ENCODE measurements around the gene ACTN1. TPM values are rescaled to one million over a fixed set of nuclear protein-coding genes. Genes with fewer than 3 reads are reported as not detected.
A peak's percentile ranks its signal among the peaks of the same experiment; 100 is the strongest.

ACTN1 gene
- total RNA-seq, 1 donor from 2014 or later: 90.5 TPM

DNA sequence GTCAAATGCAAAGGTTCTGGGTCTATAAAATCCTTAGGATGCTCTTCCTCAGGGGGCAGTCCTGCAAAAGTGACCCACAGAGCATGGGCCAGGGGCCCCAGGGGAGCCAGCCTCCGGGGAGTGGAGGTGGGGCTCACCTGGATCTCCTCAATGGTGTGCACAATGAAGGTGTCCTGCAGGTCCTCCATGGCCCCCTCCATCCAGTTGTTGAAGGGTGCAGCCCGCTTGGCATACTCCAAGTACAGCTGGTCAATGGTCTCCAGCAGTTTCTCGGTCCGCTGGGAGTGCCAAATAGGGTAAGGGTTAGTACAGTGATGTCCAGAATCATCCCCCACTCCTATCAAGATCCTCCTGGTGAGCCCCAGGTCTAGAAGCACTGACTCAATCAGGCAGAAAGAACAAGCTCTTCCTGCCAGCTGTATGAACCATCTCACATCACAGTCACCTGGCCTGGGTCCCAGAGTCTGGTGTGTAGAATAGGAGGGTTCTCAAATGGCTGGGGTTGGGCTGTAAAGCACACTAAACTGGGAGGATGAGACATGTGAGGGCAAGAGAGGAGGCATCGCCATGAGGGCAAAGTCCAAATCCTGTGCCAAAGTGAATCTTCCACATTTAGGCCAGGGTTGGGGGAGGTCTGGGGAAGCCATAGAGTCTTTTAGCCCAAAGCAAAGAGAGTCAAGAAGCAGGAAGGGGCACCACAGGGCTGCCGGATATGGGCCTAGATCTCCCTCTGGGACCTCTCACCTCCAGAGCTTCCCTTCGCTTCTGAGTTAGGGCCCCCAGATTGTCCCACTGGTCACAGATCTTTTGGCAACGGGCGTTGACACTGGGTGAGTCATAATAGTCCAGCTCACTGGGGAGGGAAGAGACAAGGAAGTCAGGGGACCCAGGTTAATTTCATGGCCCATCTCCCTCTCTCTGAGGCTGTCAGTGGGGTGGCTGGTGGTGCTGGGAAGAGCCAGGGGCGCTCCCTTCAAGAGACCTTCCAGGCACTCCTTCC, 94.8 kb downstream of the ACTN1 start:
- DNase-seq: peak; percentile 68
- ATAC-seq: peak; percentile 88
- intact Hi-C loops (cut with micrococcal nuclease): no loop called here

- DNase-seq: no peak
- intact Hi-C loops (cut with micrococcal nuclease): no loop called here
These were observed 96.9 kb downstream of the ACTN1 start for GRCh38 chr14:68882235-68882634.

DNA sequence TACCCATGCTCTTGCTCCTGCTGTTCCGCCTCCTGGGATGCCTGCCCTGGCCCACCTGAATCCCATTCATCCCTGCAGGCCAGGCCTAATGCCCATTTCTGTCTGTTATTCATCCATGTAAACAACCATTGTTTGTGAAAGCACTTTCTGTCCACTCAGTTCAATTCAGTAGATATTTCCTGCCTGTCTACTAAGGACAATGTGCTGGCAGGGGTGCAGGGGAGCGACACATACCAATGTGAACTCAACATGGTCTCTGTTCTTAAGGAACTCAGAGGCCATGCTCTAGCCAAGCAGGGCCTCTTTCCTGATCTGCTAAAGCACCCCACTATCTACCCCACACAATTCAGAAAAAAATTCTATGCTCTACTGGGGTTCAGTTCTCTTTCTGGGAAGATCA, 97.7 kb downstream of the ACTN1 start:
- no peak for ATAC-seq
- no peak for DNase-seq
- intact Hi-C loops (cut with micrococcal nuclease): no loop called here

More at GRCh38 chr14:68882235-68882634, 96.9 kb downstream of the ACTN1 start:
- no peak for ATAC-seq

DNA sequence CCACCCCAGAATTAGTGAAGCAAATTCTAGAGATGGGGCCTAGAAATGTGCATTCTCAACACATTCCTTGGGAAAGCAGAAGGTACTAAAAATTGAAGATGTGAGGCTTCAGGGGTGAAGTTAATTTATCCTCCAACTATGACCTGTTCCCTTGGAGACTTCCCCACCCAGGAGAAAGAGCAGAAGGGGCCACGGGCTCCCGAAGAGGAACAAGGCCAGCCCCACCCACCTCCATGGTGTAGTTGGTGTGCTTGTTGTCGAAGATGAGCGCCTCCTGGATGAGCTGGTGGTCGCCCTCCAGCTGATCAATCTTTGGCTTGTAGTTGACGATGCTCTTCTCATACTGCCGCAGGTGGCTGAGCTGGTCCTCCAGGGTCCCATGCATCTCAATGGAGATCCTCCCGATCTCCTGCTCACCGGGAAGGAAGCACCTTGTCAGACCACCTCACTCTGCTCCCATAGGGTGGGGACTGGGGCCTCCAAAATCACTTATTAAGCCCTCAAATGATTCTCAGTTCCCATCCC, 98.5 kb downstream of the ACTN1 start:
- ATAC-seq: no peak
- intact Hi-C loops (cut with micrococcal nuclease): no loop called here
- no peak for DNase-seq

DNA sequence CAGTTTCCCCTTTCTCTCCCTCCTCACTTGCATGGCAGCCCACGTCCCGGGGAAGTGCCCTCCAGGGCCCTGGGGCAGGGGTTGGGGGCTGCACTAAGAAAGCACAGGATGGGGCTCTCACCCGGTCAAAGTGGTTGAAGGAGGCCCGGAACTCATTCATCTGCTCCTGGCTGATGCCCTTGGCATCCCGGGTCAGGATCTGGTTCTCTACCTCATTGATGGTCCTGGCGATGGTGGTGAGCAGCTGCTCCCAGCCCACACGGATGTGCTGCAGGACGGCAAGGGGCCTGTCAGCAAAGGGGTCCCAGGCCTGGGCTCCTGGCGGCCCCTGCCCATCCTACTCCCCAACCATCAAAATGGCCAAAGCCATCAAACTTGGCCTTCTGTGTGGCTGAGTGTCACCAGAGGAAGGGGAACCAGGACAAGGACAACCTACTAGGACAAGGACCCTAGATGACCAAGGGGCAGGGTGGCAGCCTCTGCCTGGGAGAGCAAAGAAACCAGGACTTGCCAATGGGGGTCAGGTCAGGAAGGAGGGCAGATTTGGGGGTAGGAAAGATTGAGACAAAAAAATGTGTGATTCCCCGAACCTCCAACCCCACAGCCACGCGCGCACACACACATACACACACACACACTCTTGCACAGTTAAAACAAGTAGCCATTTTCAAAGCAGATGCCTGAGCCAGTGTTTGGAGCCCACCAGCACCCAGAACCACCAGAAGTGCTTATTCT, 99.1 kb downstream of the ACTN1 start:
- ATAC-seq (no peak), DNase-seq (no peak)
- intact Hi-C loops (cut with micrococcal nuclease): no loop called here

GRCh38 chr14:68879321-68879781, 99.8 kb downstream of the ACTN1 start:
- intact Hi-C loops (cut with micrococcal nuclease): no loop called here
- DNase-seq (no peak), ATAC-seq (no peak)

DNA sequence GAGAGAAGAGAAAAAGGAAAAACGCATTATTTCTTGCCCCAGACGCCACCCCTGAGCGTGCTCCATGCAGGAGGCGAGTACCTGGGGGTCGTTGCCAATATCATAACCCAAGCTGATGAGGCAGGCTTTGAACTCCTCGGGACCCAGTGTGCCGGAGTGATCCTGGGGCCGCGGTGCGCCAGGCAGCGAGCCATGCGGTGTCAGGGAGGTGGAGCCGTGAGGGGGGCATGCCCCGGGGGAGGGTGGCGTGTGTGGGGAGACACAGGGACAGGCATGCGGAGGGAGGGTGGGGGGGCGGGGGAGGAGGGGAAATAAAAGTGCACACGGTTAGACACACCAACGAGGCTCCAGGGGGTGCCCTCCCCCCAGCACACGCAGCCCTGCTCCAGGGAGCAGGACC, 100.2 kb downstream of the ACTN1 start:
- intact Hi-C loops (cut with micrococcal nuclease): no loop called here
- no peak for ATAC-seq

DNA sequence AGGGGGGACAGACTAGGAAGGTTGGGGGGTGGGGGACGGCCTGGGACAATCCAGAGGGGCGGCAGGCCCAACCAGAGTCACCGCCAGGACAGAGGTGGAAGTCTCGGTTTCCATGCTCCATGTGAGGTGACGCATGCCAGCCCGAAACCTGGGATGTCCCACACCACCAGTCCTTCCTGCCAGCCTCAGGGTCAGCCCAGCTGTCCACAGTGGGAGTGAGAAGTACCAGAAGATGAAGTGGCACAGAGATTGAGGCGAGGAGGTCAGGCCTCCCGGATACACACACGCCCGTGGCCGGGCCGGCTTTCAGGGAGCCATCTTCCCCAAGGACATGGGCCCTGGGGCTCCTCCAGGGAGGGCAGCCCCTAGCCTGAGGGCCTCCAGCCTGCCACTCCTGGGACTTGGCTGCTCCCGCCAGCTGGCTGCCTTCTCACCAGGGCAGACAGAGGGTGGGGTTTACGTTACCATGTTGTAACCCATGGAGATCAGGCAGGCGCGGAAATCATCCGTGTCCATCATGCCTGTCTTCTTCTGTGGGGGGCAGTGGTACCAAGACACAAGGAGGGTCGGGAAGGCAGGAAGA, 101.0 kb downstream of the ACTN1 start:
- ATAC-seq (no peak), DNase-seq (no peak)
- intact Hi-C loops (cut with micrococcal nuclease): no loop called here

More for the DNA sequence above, 100.2 kb downstream of the ACTN1 start:
- DNase-seq: no peak

GRCh38 chr14:68876976-68877375, 102.1 kb downstream of the ACTN1 start:
- no peak for DNase-seq
- ATAC-seq: no peak
- intact Hi-C loops (cut with micrococcal nuclease): no loop called here

- intact Hi-C loops (cut with micrococcal nuclease): no loop called here
- DNase-seq: no peak
- ATAC-seq: peak; percentile 28
These were observed 104.4 kb downstream of the ACTN1 start for GRCh38 chr14:68874746-68875155.

DNA sequence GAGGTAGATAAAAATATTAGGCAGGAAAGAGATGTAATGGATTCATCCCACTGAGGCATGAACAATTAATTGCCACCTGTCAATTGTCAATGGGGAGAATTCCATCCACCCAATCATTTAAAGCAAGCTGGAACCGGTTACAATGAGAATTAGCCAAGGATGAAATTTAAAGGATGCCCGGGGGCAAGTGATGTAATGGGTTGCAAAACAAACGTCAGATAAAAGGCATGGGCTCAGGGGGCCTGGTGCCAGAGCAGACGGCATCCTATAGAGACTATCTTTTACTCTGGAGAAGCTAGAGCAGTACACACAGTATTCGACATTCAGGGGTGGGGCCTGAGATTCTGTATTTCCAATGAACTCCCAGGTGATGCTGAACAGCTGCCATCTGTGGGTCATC, 105.7 kb downstream of the ACTN1 start:
- ATAC-seq: no peak
- no peak for DNase-seq
- intact Hi-C loops (cut with micrococcal nuclease): no loop called here

DNA sequence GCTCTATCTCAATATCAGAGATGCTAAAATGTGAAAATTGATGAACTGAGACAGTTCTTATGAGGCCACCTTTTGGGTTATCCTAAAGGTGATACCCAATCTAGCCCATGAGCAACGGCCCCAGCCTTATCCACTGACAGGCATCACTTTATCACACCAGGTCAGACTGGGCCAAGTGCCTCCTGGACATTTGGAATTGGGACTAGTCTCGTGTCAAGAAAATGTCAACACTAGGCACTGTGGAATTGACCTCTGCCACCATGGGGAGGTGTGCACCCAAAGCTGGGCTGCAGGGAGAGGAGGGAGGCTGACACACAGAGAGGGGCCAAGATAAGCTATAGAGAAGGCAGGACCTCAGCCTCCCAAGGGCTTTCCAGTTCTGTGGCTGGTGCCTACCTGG, 107.7 kb downstream of the ACTN1 start:
- no peak for DNase-seq
- no peak for ATAC-seq
- intact Hi-C loops (cut with micrococcal nuclease): no loop called here

DNA sequence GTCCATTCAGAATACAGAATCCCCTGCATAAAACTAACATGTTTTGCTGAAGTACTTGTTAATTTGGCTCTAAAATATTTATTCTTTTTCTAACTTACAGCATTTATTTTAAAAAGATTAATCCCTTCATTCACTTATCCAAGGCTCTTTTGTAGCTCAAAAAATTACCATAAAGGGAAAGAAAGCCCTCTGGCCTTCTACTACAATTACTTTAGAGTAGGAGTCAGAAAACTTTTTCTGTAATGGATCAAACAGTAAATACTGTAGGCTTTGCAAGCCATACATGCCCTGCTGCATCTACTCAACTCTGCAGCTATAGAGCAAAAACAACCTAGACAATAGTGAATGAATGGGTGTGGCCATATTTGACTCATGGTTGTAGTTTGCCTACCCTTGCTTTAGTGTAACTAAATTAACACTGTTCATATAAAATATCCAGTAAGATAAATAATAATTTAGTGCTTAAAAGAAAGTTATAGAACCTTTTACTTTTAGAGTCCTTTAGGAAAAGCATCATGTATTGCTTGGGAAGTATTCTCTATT, 112.0 kb downstream of the ACTN1 start:
- DNase-seq (no peak), ATAC-seq (no peak)
- intact Hi-C loops (cut with micrococcal nuclease): no loop called here

GRCh38 chr14:68865542-68865941, 113.6 kb downstream of the ACTN1 start:
- no peak for ATAC-seq
- intact Hi-C loops (cut with micrococcal nuclease): no loop called here
- no peak for DNase-seq

GRCh38 chr14:68864361-68864750, 114.7 kb downstream of the ACTN1 start:
- no peak for ATAC-seq

GRCh38 chr14:68863610-68864360, 115.3 kb downstream of the ACTN1 start:
- DNase-seq (no peak), ATAC-seq (no peak)
- intact Hi-C loops (cut with micrococcal nuclease): no loop called here

More at GRCh38 chr14:68864361-68864750, 114.7 kb downstream of the ACTN1 start:
- no peak for DNase-seq
- intact Hi-C loops (cut with micrococcal nuclease): no loop called here

- intact Hi-C loops (cut with micrococcal nuclease): no loop called here
- peak; percentile 83 for ATAC-seq
These were observed 116.0 kb downstream of the ACTN1 start for GRCh38 chr14:68862954-68863594.

GRCh38 chr14:68860771-68861170, 118.3 kb downstream of the ACTN1 start:
- intact Hi-C loops (cut with micrococcal nuclease): no loop called here
- no peak for DNase-seq
- ATAC-seq: no peak

More at GRCh38 chr14:68862954-68863594, 116.0 kb downstream of the ACTN1 start:
- DNase-seq: peak; percentile 86
